SK-N-SH (cell line): ENCODE data around the gene RBBP7. TPM values are rescaled to one million over a fixed set of nuclear protein-coding genes. Genes with fewer than 3 reads are reported as not detected.
A peak's percentile ranks its signal among the peaks of the same experiment; 100 is the strongest.

Experiments used
- CTCF ChIA-PET: fragments of 300-600, 350-600 bp; formaldehyde crosslinking; extraction: SDS; loops from one replicate; lab custom pipeline; 2021; lab: Yijun Ruan, JAX
- POLR2A ChIA-PET: fragments of 350-600 bp; sonication (Branson Sonifier 250); formaldehyde crosslinking; extraction: SDS; loops from one replicate; lab custom pipeline; 2020; ENCODE audit warnings: antibody characterized with exemption, inconsistent platforms; lab: Yijun Ruan, JAX
- DNase-seq: peaks from one replicate; pipeline ENCODE4 v3.0.0; 2012
- H2AFZ ChIP-seq: fragments of 200-600 bp; sonication (generic); 2 replicates; pipeline ENCODE4 v1.8.1; 2016; ENCODE audit warnings: antibody characterized with exemption, mild to moderate bottlenecking, low read depth
- H3F3A ChIP-seq: fragments of 200-600 bp; sonication (generic); replicated peaks from 2 replicates; pipeline ENCODE3; 2016; ENCODE audit warnings: antibody characterized with exemption, mild to moderate bottlenecking; ENCODE audit not compliant: insufficient read depth
- H3K27ac ChIP-seq, 2 experiments: fragments of 200-500 bp in 1 of 2; fragments of 200-600 bp in 1 of 2; sonication (Bioruptor generic) in 1 of 2; sonication (generic), shearing (Covaris generic) in 1 of 2; 2 replicates each; pipeline versions ENCODE4 v1.5.1 to v1.6.1; 2014 to 2016; ENCODE audit warnings: low read depth in 2 of 2, inconsistent platforms in 1 of 2, low read length in 1 of 2, mild to moderate bottlenecking in 1 of 2, mixed read lengths in 1 of 2
- H3K27me3 ChIP-seq: fragments of 200-600 bp; sonication (generic), shearing (Covaris generic); 2 replicates; pipeline ENCODE4 v1.6.1; 2016; ENCODE audit warnings: mixed run types; ENCODE audit not compliant: insufficient read depth
- H3K36me3 ChIP-seq, 2 experiments: fragments of 200-500 bp in 1 of 2; fragments of 200-600 bp in 1 of 2; sonication (Bioruptor generic) in 1 of 2; sonication (generic) in 1 of 2; replicated peaks in 1 of 2; 2 replicates each; pipeline versions ENCODE3 to v1.5.1; 2014 to 2016; ENCODE audit warnings: low read length in 1 of 2, mild to moderate bottlenecking in 1 of 2; ENCODE audit not compliant: insufficient read depth in 2 of 2, control insufficient read depth in 1 of 2
- H3K4me1 ChIP-seq, 2 experiments: fragments of 200-500 bp in 1 of 2; fragments of 200-600 bp in 1 of 2; sonication (Bioruptor generic) in 1 of 2; sonication (generic), shearing (Covaris generic) in 1 of 2; 2 replicates each; pipeline versions ENCODE4 v1.5.1 to v1.6.1; 2014 to 2016; ENCODE audit warnings: low read depth in 1 of 2, low read length in 1 of 2, mixed run types in 1 of 2; ENCODE audit not compliant: insufficient read depth in 2 of 2, control insufficient read depth in 1 of 2
- H3K4me2 ChIP-seq: fragments of 200-600 bp; sonication (generic), shearing (Covaris generic); 2 replicates; pipeline ENCODE4 v1.6.1; 2017; ENCODE audit warnings: mixed run types
- H3K4me3 ChIP-seq, 2 experiments: fragments of 200-500 bp in 1 of 2; fragments of 200-600 bp in 1 of 2; sonication (Bioruptor generic) in 1 of 2; sonication (generic), shearing (Covaris generic) in 1 of 2; 2 replicates each; pipeline versions ENCODE4 v1.5.1 to v1.8.1; 2014 to 2016; ENCODE audit warnings: low read depth in 2 of 2, inconsistent platforms in 1 of 2, low read length in 1 of 2, mild to moderate bottlenecking in 1 of 2, mixed read lengths in 1 of 2, moderate library complexity in 1 of 2
- H3K79me2 ChIP-seq: fragments of 200-600 bp; sonication (generic); 2 replicates; pipeline ENCODE4 v1.8.1; 2017; ENCODE audit warnings: mild to moderate bottlenecking; ENCODE audit not compliant: insufficient read depth
- H3K9ac ChIP-seq: fragments of 200-600 bp; sonication (generic); 2 replicates; pipeline ENCODE4 v1.6.1; 2017; ENCODE audit warnings: mixed run types
- H3K9me2 ChIP-seq: fragments of 200-600 bp; sonication (generic); 2 replicates; pipeline ENCODE4 v1.6.1; 2017; ENCODE audit warnings: mixed run types
- H3K9me3 ChIP-seq: fragments of 200-600 bp; sonication (generic); 2 replicates; pipeline ENCODE4 v1.6.1; 2017; ENCODE audit warnings: mixed run types, mild to moderate bottlenecking, moderate library complexity
- H4K20me1 ChIP-seq: fragments of 200-600 bp; sonication (generic); 2 replicates; pipeline ENCODE4 v1.6.1; 2017; ENCODE audit warnings: mild to moderate bottlenecking, mixed run types; ENCODE audit not compliant: insufficient read depth
- CHD2 ChIP-seq: fragments of 150-350 bp; IDR thresholded peaks from 2 replicates; pipeline ENCODE4 v1.6.1; 2018; ENCODE audit warnings: low read length; ENCODE audit not compliant: partially characterized antibody
- ELF1 ChIP-seq: IDR thresholded peaks from 2 replicates; pipeline ENCODE4 v1.4.0; 2012
- EP300 ChIP-seq, 2 experiments: IDR thresholded peaks; 2 replicates each; pipeline versions ENCODE4 v1.4.0 to v1.6.1; 2012; ENCODE audit warnings: borderline replicate concordance in 1 of 2, low read depth in 1 of 2, low read length in 1 of 2
- FOXJ3 ChIP-seq: sonication (generic); formaldehyde crosslinking; IDR thresholded peaks from 2 replicates; pipeline ENCODE4 v1.5.1; 2020; ENCODE audit warnings: mild to moderate bottlenecking, missing genetic modification reagents
- GATA2 ChIP-seq: sonication (generic); formaldehyde crosslinking; IDR thresholded peaks from 2 replicates; pipeline ENCODE4 v1.5.0; 2020; ENCODE audit warnings: mild to moderate bottlenecking, missing genetic modification reagents
- IRF3 ChIP-seq: fragments of 150-350 bp; IDR thresholded peaks from 2 replicates; pipeline ENCODE4 v1.6.1; 2016; ENCODE audit warnings: mild to moderate bottlenecking, low read depth, low read length
- MXI1 ChIP-seq: IDR thresholded peaks from 2 replicates; pipeline ENCODE4 v1.6.1; 2012; ENCODE audit warnings: mild to moderate bottlenecking, low read depth, low read length, improper control_type of control experiment
- NFIC ChIP-seq: IDR thresholded peaks from 2 replicates; pipeline ENCODE4 v1.4.0; 2012; ENCODE audit warnings: borderline replicate concordance
- NRF1 ChIP-seq: IDR thresholded peaks from 2 replicates; pipeline ENCODE4 v1.6.1; 2012; ENCODE audit warnings: low read depth, mild to moderate bottlenecking, low read length
- PBX3 ChIP-seq: IDR thresholded peaks from 2 replicates; pipeline ENCODE4; 2012
- RAD21 ChIP-seq: IDR thresholded peaks from 2 replicates; pipeline ENCODE4 v1.6.1; 2012; ENCODE audit warnings: mild to moderate bottlenecking, low read length
- RCOR1 ChIP-seq: fragments of 150-350 bp; IDR thresholded peaks from 2 replicates; pipeline ENCODE4 v1.6.1; 2017; ENCODE audit warnings: antibody characterized with exemption, low read length
- REST ChIP-seq: IDR thresholded peaks from 2 replicates; pipeline ENCODE4 v1.6.1; 2012; ENCODE audit warnings: mild to moderate bottlenecking, low read depth, low read length, moderate library complexity
- RFX5 ChIP-seq: IDR thresholded peaks from 2 replicates; pipeline ENCODE4 v1.6.1; 2012; ENCODE audit warnings: mild to moderate bottlenecking, improper control_type of control experiment, low read length
- RXRA ChIP-seq: IDR thresholded peaks from 2 replicates; pipeline ENCODE4 v1.4.0; 2012; ENCODE audit warnings: low read depth, mild to moderate bottlenecking, borderline replicate concordance
- SIN3A ChIP-seq: IDR thresholded peaks from 2 replicates; pipeline ENCODE4 v1.6.1; 2012; ENCODE audit warnings: low read depth, mild to moderate bottlenecking, low read length, moderate library complexity, borderline replicate concordance
- SMC3 ChIP-seq: IDR thresholded peaks from 2 replicates; pipeline ENCODE4 v1.6.1; 2012; ENCODE audit warnings: low read depth, low read length, improper control_type of control experiment
- TAF1 ChIP-seq: IDR thresholded peaks from 2 replicates; pipeline ENCODE4 v1.6.1; 2012; ENCODE audit warnings: low read depth, mild to moderate bottlenecking, low read length, moderate library complexity, borderline replicate concordance
- TEAD4 ChIP-seq: IDR thresholded peaks from 2 replicates; pipeline ENCODE4 v1.4.0; 2012; ENCODE audit warnings: mild to moderate bottlenecking, borderline replicate concordance; ENCODE audit not compliant: insufficient read depth
- WGBS: methylation state at CpG from one replicate; pipeline ENCODE4 v1.1.6; 2017; ENCODE audit warnings: low lambda C conversion rate; 5-methylcytosine and 5-hydroxymethylcytosine counted together
- polyA plus RNA-seq, 3 experiments: library from polyadenylated mRNA; depleted of rRNA; stranded (reverse); fragments of >200 nt; gene quantifications; 2 replicates each; pipeline ENCODE4 v1.2.3, GENCODE V29; 2012

Gene RBBP7
- polyA plus RNA-seq, 1 of the 3 experiments (the other 2 are of a cell fraction) = 172 TPM

GRCh38 chrX:16845686-16846085, 24.5 kb downstream of the RBBP7 start (continued):
- TF ChIP-seq PBX3 (no peak), TAF1 (no peak), RAD21 (no peak), RXRA (no peak), TEAD4 (no peak), RCOR1 (no peak), ELF1 (no peak), SMC3 (no peak), EP300 (IDR thresholded peaks at IDR 0.05; ENCODE audit: borderline replicate concordance in 1 of 2, low read depth in 1 of 2, low read length in 1 of 2) (no peak)

- H3K4me2 ChIP-seq = peak overlapping the region; percentile 2; the same call in 1 of the 2 replicates
- DNase-seq = no peak
- POLR2A ChIA-PET = no interaction called here
- peaks cover 26% of the 10 kb centered on the region for H3F3A ChIP-seq
- H3K79me2 ChIP-seq = no peaks in the 10 kb centered on the region
- TF ChIP-seq RXRA (no peak), IRF3 (no peak), ELF1 (no peak), GATA2 (CRISPR knock-in tag) (no peak), MXI1 (no peak), SIN3A (no peak), NRF1 (no peak), TAF1 (no peak), RFX5 (no peak), NFIC (no peak), REST (no peak), FOXJ3 (CRISPR knock-in tag) (no peak), CHD2 (no peak), RAD21 (no peak)
- H3K4me3 ChIP-seq = no peak overlapping the region
- H3K9me2 ChIP-seq = no peaks in the 10 kb centered on the region
- WGBS = 45% methylated on average over 3 of the region's 3 CpGs
- H3K9me3 ChIP-seq = no peaks in the 10 kb centered on the region
- H3K36me3 ChIP-seq = peaks cover 63 to 75% of the 10 kb centered on the region in 2 experiments
- CTCF ChIA-PET = no interaction called here
- H4K20me1 ChIP-seq = peaks cover 20% of the 10 kb centered on the region; the same call in 1 of the 2 replicates
- no peak overlapping the region for H2AFZ ChIP-seq
- no peak overlapping the region for H3K9ac ChIP-seq
- peaks cover 3 to 22% of the 10 kb centered on the region in 2 experiments; a peak in 2 of 4 replicates for H3K4me1 ChIP-seq
- no peaks in the 10 kb centered on the region for H3K27me3 ChIP-seq
- H3K27ac ChIP-seq = peak overlapping the region in 1 of 2 experiments; percentile 44; a peak in 3 of 4 replicates
These were observed 26.8 kb downstream of the RBBP7 start for GRCh38 chrX:16843208-16843909.
